CD4-positive, alpha-beta T cell treated with Interleukin-6 at 100 ng/mL for 8 hours (primary cell): ENCODE results near the gene TRPV6.

ENCODE experiments used
- DNase-seq: peaks from one replicate; pipeline ENCODE4 v3.0.0-alpha.2; 2020; ENCODE audit warnings: mixed read lengths, low spot score

The TRPV6 gene

GRCh38 chr7:142885311-142886230 is at the start of gene TRPV6:
Gene TRPV6 (minus strand): TSS chr7:142885745.
- no peak for DNase-seq

DNA sequence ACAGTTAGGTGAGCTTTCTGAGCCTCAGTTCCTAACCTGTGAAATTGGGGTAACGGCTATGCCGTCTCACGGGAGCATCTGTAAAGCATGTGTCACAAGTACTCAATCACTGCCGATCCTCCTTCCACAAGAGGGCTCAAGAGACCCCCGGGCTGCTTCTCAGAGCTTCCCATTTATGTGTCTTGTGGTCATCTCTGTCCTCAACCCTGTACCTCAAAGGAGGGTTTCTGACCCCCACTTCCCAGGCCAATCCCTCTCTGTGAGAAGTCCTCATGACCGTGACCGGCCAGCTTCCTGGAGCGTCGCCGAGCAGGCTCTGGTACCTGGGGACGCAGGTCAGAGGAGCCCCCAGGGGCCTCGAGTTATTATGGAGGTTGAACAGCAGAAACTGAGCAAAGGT is 48.5 kb upstream of the TRPV6 start:
- no peak for DNase-seq

- DNase-seq: no peak
Observed at GRCh38 chr7:142933624-142934023, 48.1 kb upstream of the TRPV6 start, which contains the start of gene TRPV5. Gene TRPV5 (minus strand): TSS chr7:142933746. CDS start chr7:142933459, 287 bp downstream.

DNA sequence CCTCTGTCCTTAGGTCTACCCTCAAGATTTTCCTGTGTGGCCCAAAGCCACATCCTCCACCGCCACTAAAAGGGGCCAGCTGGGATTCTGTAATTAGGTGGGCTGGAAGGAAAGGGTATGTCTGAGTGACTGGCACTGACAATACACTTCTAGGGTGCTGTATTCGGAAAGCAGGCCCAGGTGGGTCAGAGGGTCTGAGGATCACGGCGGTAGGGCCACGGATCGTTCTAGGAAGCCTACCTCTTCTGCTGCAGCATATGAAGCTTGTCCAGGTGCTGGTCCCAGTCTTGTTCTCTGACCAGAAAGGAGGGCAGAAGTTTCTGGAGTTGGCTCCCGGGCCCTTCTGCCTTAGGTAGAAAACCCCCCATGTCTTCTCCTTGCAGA is 47.5 kb upstream of the TRPV6 start:
- no peak for DNase-seq

GRCh38 chr7:142932386-142933091 is 47.0 kb upstream of the TRPV6 start:
- DNase-seq: no peak

GRCh38 chr7:142930126-142930730 is 44.7 kb upstream of the TRPV6 start:
- no peak for DNase-seq

DNA sequence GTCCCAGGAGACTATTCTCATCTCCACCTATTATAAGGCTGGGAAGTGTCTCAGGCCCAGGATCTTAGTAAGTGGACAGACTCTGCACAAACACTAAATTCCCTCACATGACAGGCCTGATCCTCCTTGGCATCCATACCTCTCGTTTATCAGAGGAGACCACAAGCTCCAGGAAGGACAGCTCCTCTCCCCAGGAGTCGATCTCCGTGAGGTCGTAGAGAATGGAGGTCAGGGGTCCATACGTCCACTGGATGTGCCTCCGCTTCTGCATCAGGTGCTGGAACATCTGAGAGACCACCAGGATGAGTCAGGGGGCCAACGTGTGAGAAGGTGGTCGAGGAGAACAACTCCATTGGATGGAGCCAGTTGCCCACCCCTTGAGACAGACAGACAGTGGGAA is 42.4 kb upstream of the TRPV6 start:
- DNase-seq: no peak

- DNase-seq: no peak
Observed at GRCh38 chr7:142927085-142927745, 41.7 kb upstream of the TRPV6 start.

- DNase-seq: no peak
Observed at GRCh38 chr7:142925413-142925812, 39.9 kb upstream of the TRPV6 start.

GRCh38 chr7:142923391-142923790 is 37.8 kb upstream of the TRPV6 start:
- DNase-seq: no peak

DNA sequence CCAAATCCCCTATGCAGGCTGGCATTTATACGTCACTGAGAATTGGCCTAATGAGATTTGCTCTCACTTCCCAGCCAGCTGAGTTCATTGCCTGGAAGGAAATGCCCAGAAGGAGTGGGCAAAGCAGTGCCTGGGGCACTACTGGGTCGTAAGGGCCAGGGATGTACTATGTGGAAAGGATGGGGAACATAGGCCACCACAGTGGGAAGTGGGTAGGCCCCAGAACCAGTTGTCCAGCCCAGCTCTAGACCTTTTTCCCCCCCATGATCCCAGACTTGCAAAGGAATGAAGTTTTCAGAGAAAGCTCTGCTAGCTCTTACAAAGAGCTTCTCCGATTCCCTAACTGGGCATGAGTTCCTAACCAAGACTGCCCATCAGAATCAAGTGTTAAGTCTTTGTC is 34.1 kb upstream of the TRPV6 start:
- no peak for DNase-seq

DNA sequence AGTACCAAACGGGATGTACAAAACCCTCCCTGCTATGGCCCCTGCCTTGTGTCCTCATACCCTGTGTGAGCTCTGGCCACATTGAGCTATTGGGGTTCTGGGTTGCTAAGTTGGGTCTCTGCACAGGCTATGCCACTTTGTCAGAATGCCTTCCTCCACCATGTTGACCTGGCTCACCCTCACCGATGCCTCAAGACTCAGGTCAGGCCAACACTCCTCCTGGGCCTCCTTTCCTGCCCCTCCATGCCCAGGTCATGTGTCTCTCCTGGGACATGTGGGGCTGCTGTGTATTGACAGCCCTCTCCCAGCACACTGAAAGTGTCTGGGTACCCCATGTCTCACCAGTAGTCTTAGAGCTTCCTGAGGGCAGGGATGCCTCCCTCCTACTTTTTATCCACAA is 33.4 kb upstream of the TRPV6 start:
- DNase-seq: no peak

GRCh38 chr7:142917447-142917846 is 31.9 kb upstream of the TRPV6 start:
- no peak for DNase-seq

GRCh38 chr7:142916508-142916907 is 31.0 kb upstream of the TRPV6 start:
- DNase-seq: no peak

GRCh38 chr7:142915315-142915714 is 29.8 kb upstream of the TRPV6 start:
- no peak for DNase-seq

GRCh38 chr7:142914121-142914520 is 28.6 kb upstream of the TRPV6 start:
- DNase-seq: no peak

DNA sequence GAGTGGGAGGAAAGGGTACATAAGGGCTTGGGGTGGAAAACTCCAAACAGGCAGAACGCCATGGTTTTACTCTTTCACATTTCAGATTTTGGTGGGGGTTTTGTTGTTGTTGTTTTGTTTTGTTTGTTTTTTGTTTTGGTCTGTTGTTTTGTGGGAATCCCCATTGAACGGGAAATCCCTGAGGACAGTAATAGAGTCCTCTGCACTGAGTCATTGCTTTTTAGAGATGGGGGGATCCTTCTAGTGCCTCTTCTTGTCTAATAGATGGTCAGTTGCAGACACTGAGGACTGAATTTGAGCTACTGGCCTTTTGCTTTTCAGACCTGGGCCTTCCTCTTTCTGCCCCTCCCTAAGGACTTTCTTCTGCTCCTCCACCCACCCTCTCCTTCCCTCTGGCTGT is 28.0 kb upstream of the TRPV6 start:
- DNase-seq: no peak

- DNase-seq: no peak
Observed at GRCh38 chr7:142913051-142913450, 27.5 kb upstream of the TRPV6 start.

- no peak for DNase-seq
Observed at GRCh38 chr7:142910481-142910880, 24.9 kb upstream of the TRPV6 start.

- DNase-seq: no peak
Observed at GRCh38 chr7:142910031-142910433, 24.5 kb upstream of the TRPV6 start.

- no peak for DNase-seq
Observed at GRCh38 chr7:142908921-142909890, 23.7 kb upstream of the TRPV6 start.
